Parathyroid adenoma (tissue), 2 donors: ENCODE results near the gene SH3GL2.
A peak's percentile ranks its signal among the peaks of the same experiment; 100 is the strongest.

Experiments
- H2AFZ ChIP-seq: fragments of 300-600 bp; sonication (generic); one replicate; pipeline ENCODE4 v1.7.0; 2017; ENCODE audit warnings: antibody characterized with exemption, mild to moderate bottlenecking
- H3K27ac ChIP-seq: fragments of 300-600 bp; sonication (generic); one replicate; pipeline ENCODE4 v1.7.0; 2017
- H3K27me3 ChIP-seq: fragments of 300-600 bp; sonication (generic); one replicate; pipeline ENCODE4 v1.7.0; 2017; ENCODE audit warnings: low read length; ENCODE audit not compliant: control insufficient read depth, insufficient read depth
- H3K36me3 ChIP-seq: fragments of 300-600 bp; sonication (generic); one replicate; pipeline ENCODE4 v1.7.0; 2017; ENCODE audit warnings: low read length; ENCODE audit not compliant: control insufficient read depth, insufficient read depth
- H3K4me1 ChIP-seq: fragments of 300-600 bp; sonication (generic); one replicate; pipeline ENCODE4 v1.7.0; 2017; ENCODE audit warnings: control low read depth
- H3K4me2 ChIP-seq: fragments of 300-600 bp; sonication (generic); one replicate; pipeline ENCODE4 v1.7.0; 2017; ENCODE audit warnings: low read length
- H3K4me3 ChIP-seq: fragments of 300-600 bp; sonication (generic); one replicate; pipeline ENCODE4 v1.7.0; 2017; ENCODE audit warnings: low read depth, low read length
- H3K79me2 ChIP-seq: fragments of 300-600 bp; sonication (generic); one replicate; pipeline ENCODE4 v1.7.0; 2017; ENCODE audit warnings: control low read depth
- H3K9ac ChIP-seq: fragments of 300-600 bp; sonication (generic); one replicate; pipeline ENCODE4 v1.7.0; 2017; ENCODE audit warnings: mild to moderate bottlenecking
- H3K9me3 ChIP-seq: fragments of 300-600 bp; sonication (generic); one replicate; pipeline ENCODE4 v1.7.0; 2017; ENCODE audit warnings: low read length; ENCODE audit not compliant: control insufficient read depth
- TF ChIP-seq, protein P1 (sequence below): fragments of 300-600 bp; sonication (generic); IDR thresholded peaks from one replicate; pipeline ENCODE4 v1.7.0; 2017; ENCODE audit warnings: antibody characterized with exemption, mild to moderate bottlenecking
- donor health status: primary hyperparathyroidism.

The SH3GL2 gene

GRCh38 chr9:17802249-17802857 lies 223.5 kb downstream of the SH3GL2 start:
- H2AFZ ChIP-seq: no peak overlapping the region
- no peaks in the 10 kb centered on the region for H3K4me1 ChIP-seq
- no peak overlapping the region for H3K4me2 ChIP-seq
- no peaks in the 10 kb centered on the region for H3K9me3 ChIP-seq
- H3K27me3 ChIP-seq: no peaks in the 10 kb centered on the region
- H3K4me3 ChIP-seq: no peak overlapping the region
- no peak overlapping the region for H3K27ac ChIP-seq
- no peak overlapping the region for H3K9ac ChIP-seq
- no peaks in the 10 kb centered on the region for H3K36me3 ChIP-seq
- H3K79me2 ChIP-seq: no peaks in the 10 kb centered on the region
- TF ChIP-seq, protein P1, sequence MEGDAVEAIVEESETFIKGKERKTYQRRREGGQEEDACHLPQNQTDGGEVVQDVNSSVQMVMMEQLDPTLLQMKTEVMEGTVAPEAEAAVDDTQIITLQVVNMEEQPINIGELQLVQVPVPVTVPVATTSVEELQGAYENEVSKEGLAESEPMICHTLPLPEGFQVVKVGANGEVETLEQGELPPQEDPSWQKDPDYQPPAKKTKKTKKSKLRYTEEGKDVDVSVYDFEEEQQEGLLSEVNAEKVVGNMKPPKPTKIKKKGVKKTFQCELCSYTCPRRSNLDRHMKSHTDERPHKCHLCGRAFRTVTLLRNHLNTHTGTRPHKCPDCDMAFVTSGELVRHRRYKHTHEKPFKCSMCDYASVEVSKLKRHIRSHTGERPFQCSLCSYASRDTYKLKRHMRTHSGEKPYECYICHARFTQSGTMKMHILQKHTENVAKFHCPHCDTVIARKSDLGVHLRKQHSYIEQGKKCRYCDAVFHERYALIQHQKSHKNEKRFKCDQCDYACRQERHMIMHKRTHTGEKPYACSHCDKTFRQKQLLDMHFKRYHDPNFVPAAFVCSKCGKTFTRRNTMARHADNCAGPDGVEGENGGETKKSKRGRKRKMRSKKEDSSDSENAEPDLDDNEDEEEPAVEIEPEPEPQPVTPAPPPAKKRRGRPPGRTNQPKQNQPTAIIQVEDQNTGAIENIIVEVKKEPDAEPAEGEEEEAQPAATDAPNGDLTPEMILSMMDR: peak; percentile 30

DNA sequence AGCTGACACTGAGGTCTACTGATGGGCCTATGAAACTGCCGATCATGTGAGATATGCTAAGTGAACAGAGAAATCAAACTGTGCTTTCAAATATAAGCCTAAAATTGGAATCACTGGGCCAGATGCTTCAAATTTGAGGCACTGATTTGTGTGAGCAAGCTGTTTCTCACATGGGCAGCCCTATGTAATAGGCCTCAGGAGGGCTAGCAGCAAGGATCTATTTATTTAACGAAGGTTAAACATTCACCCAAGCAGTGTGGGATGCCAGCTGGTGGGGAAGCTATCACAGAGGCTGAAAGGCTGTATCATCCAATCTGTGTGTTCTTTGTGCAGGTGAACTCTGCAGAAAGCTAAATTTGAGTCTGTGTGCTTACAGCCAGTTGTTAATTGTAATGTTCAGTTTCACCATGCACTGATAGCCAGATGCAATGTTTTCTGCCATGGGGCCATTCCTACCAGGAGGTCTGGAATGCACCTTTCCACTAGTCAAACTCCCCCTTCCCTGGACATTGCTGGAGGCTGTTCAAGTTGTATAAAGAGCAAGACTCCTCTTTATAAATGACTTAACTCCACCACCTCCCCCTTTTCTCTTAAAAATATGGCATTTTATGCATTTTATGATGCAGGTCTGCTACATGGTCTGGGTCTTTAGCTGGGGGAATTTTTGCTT lies 228.9 kb downstream of the SH3GL2 start:
- Histone ChIP-seq H2AFZ (no peak overlapping the region), H3K9me3 (no peaks in the 10 kb centered on the region), H3K27me3 (no peaks in the 10 kb centered on the region), H3K79me2 (no peaks in the 10 kb centered on the region), H3K36me3 (no peaks in the 10 kb centered on the region), H3K4me2 (no peak overlapping the region), H3K9ac (no peak overlapping the region), H3K4me3 (no peak overlapping the region), H3K4me1 (no peaks in the 10 kb centered on the region), H3K27ac (no peak overlapping the region)
- TF ChIP-seq, protein P1: no peak

- no peak overlapping the region for H2AFZ ChIP-seq
Observed at GRCh38 chr9:17810317-17810716, 231.5 kb downstream of the SH3GL2 start.

GRCh38 chr9:17810728-17811571 lies 232.1 kb downstream of the SH3GL2 start:
- Histone ChIP-seq H3K4me2 (no peak overlapping the region), H3K4me1 (no peaks in the 10 kb centered on the region), H3K4me3 (no peak overlapping the region), H3K9me3 (no peaks in the 10 kb centered on the region), H3K27ac (no peak overlapping the region), H3K9ac (no peak overlapping the region), H2AFZ (no peak overlapping the region), H3K27me3 (no peaks in the 10 kb centered on the region), H3K36me3 (no peaks in the 10 kb centered on the region), H3K79me2 (no peaks in the 10 kb centered on the region)
- TF ChIP-seq, protein P1: peak; percentile 73

More at GRCh38 chr9:17810317-17810716, 231.5 kb downstream of the SH3GL2 start:
- H3K4me3 ChIP-seq: no peak overlapping the region
- H3K9ac ChIP-seq: no peak overlapping the region
- no peaks in the 10 kb centered on the region for H3K79me2 ChIP-seq
- no peaks in the 10 kb centered on the region for H3K36me3 ChIP-seq
- H3K4me2 ChIP-seq: no peak overlapping the region
- H3K9me3 ChIP-seq: no peaks in the 10 kb centered on the region
- H3K27me3 ChIP-seq: no peaks in the 10 kb centered on the region
- no peaks in the 10 kb centered on the region for H3K4me1 ChIP-seq
- TF ChIP-seq, protein P1: no peak
- H3K27ac ChIP-seq: no peak overlapping the region
